Ramos (cell line): ENCODE results near the gene IP6K3.

Experiments
- in situ Hi-C: fragments of 300-500 bp; cut with MboI; formaldehyde crosslinking; loops from one replicate; pipeline ENCODE4 v1.14.3; 2022; ENCODE audit warnings: low sequenced_read_pairs; ENCODE audit not compliant: unreplicated experiment

The IP6K3 gene

GRCh38 chr6:33778444-33779121 is 31.9 kb upstream of the IP6K3 start:
- in situ Hi-C loops: loop anchor here (10.0 kb wide), 1 partner anchor 376 kb away; no protein-coding TSS in a partner anchor

GRCh38 chr6:33777398-33778388 is 31.0 kb upstream of the IP6K3 start:
- in situ Hi-C loops: loop anchor here (10.0 kb wide), 1 partner anchor 377 kb away; no protein-coding TSS in a partner anchor

GRCh38 chr6:33776764-33777163 is 30.1 kb upstream of the IP6K3 start:
- in situ Hi-C loops: loop anchor here (10.0 kb wide), 1 partner anchor 378 kb away; no protein-coding TSS in a partner anchor

GRCh38 chr6:33776186-33776585 is 29.5 kb upstream of the IP6K3 start:
- in situ Hi-C loops: loop anchor here (10.0 kb wide), 1 partner anchor 379 kb away; no protein-coding TSS in a partner anchor

GRCh38 chr6:33774774-33775173 is 28.1 kb upstream of the IP6K3 start:
- in situ Hi-C loops: loop anchor here (10.0 kb wide), 1 partner anchor 380 kb away; no protein-coding TSS in a partner anchor

- in situ Hi-C loops: loop anchor here (10.0 kb wide), 1 partner anchor 382 kb away; no protein-coding TSS in a partner anchor
Observed at GRCh38 chr6:33772902-33773472, 26.3 kb upstream of the IP6K3 start.

- in situ Hi-C loops: loop anchor here (10.0 kb wide), 1 partner anchor 383 kb away; no protein-coding TSS in a partner anchor
Observed at GRCh38 chr6:33772082-33772830, 25.6 kb upstream of the IP6K3 start.

- in situ Hi-C loops: loop anchor here (10.0 kb wide), 1 partner anchor 383 kb away; no protein-coding TSS in a partner anchor
Observed at GRCh38 chr6:33771146-33772081, 24.7 kb upstream of the IP6K3 start.

- in situ Hi-C loops: loop anchor here (10.0 kb wide), 1 partner anchor 384 kb away; no protein-coding TSS in a partner anchor
Observed at GRCh38 chr6:33770833-33771145, 24.1 kb upstream of the IP6K3 start.

GRCh38 chr6:33770124-33770832 is 23.6 kb upstream of the IP6K3 start:
- in situ Hi-C loops: loop anchor here (10.0 kb wide), 1 partner anchor 385 kb away; no protein-coding TSS in a partner anchor

GRCh38 chr6:33769248-33769821 is 22.6 kb upstream of the IP6K3 start:
- in situ Hi-C loops: no loop called here

- in situ Hi-C loops: no loop called here
Observed at GRCh38 chr6:33768644-33769120, 22.0 kb upstream of the IP6K3 start.

- in situ Hi-C loops: no loop called here
Observed at GRCh38 chr6:33766921-33767907, 20.5 kb upstream of the IP6K3 start.

- in situ Hi-C loops: no loop called here
Observed at GRCh38 chr6:33765368-33765767, 18.7 kb upstream of the IP6K3 start.

GRCh38 chr6:33764036-33764435 is 17.3 kb upstream of the IP6K3 start:
- in situ Hi-C loops: no loop called here

- in situ Hi-C loops: no loop called here
Observed at GRCh38 chr6:33763483-33763882, 16.8 kb upstream of the IP6K3 start.
